HCT116 (cell line): ENCODE results near the gene TMIE. TPM values are rescaled to one million over a fixed set of nuclear protein-coding genes. Genes with fewer than 3 reads are reported as not detected.
"Not testable (repeated sequence)": the region's sequence is repeated elsewhere in the genome, so short reads cannot be mapped to it uniquely, and the experiment has no call there.

ENCODE experiments used
- ATAC-seq: fragments of 200-7000 bp; cut with Tn5 transposase; 2 replicates; pipeline ENCODE4 v1.9.1; 2020; ENCODE audit warnings: mild to moderate bottlenecking, moderate library complexity
- BruUV-seq: library from RNA; stranded (reverse); fragments of 400-500 nt; replicated peaks from 2 replicates; lab custom pipeline; 2021; lab: Mats Ljungman, UMichigan
- CTCF ChIA-PET: fragments of 300-600 bp; sonication (Branson Sonifier 250); formaldehyde crosslinking; loops from one replicate; lab custom pipeline; 2021; ENCODE audit warnings: antibody characterized with exemption; lab: Charles Lee
- POLR2A ChIA-PET: fragments of 300-600, 350-600 bp; sonication (Branson Sonifier 250); formaldehyde crosslinking; loops from one replicate; lab custom pipeline; 2021; ENCODE audit warnings: antibody characterized with exemption; lab: Charles Lee
- RAD21 ChIA-PET, 2 experiments: fragments of 300-600 bp; sonication (Branson Sonifier 250); formaldehyde crosslinking; loops; one replicate each; lab custom pipeline; 2023; ENCODE audit warnings: low total read pairs in 2 of 2; ENCODE audit not compliant: uncharacterized antibody in 2 of 2, unreplicated experiment in 2 of 2, low non-redundant PET in 1 of 2; lab: Charles Lee
- DNase-seq: peaks from one replicate; pipeline ENCODE4 v3.0.0-alpha.2; 2010; ENCODE audit warnings: low read depth, low spot score
- H2AFZ ChIP-seq: fragments of 200-600 bp; shearing (Covaris generic), sonication (generic); 2 replicates; pipeline ENCODE4 v1.6.1; 2017; ENCODE audit warnings: low read depth, mixed run types, mixed read lengths, antibody characterized with exemption, low read length; ENCODE audit not compliant: poor library complexity, severe bottlenecking
- H3K27ac ChIP-seq: 2 replicates; pipeline ENCODE4 v1.5.1; 2012; ENCODE audit warnings: low read depth, low read length
- H3K27me3 ChIP-seq: fragments of 200-600 bp; sonication (generic); 2 replicates; pipeline ENCODE4 v1.6.1; 2016; ENCODE audit warnings: mixed run types, low read length, mixed read lengths; ENCODE audit not compliant: insufficient read depth
- H3K36me3 ChIP-seq, 2 experiments: fragments of 200-500 bp in 1 of 2; fragments of 200-600 bp in 1 of 2; sonication (Bioruptor generic) in 1 of 2; sonication (generic) in 1 of 2; 2 replicates each; pipeline versions ENCODE4 v1.5.1 to v1.6.1; 2014 to 2016; ENCODE audit warnings: low read length in 2 of 2, inconsistent platforms in 1 of 2, mixed read lengths in 1 of 2, mixed run types in 1 of 2; ENCODE audit not compliant: insufficient read depth in 2 of 2, control insufficient read depth in 1 of 2
- H3K4me1 ChIP-seq, 2 experiments: fragments of 200-600 bp in 1 of 2; sonication (generic) in 1 of 2; 2 replicates each; pipeline versions ENCODE4 v1.5.1 to v1.6.1; 2012 to 2017; ENCODE audit warnings: low read length in 2 of 2, inconsistent platforms in 1 of 2, mild to moderate bottlenecking in 1 of 2, mixed read lengths in 1 of 2, mixed run types in 1 of 2, moderate library complexity in 1 of 2; ENCODE audit not compliant: insufficient read depth in 2 of 2, control insufficient read depth in 1 of 2
- H3K4me2 ChIP-seq: fragments of 200-600 bp; sonication (generic); 2 replicates; pipeline ENCODE4 v1.6.1; 2017; ENCODE audit warnings: mixed run types, low read length, mixed read lengths
- H3K4me3 ChIP-seq, 2 experiments: fragments of 200-600 bp in 1 of 2; sonication (generic) in 1 of 2; replicated peaks in 1 of 2; 2 replicates each; pipeline ENCODE4 v1.5.1; 2011 to 2016; ENCODE audit warnings: low read length in 2 of 2, control low read depth in 1 of 2, low read depth in 1 of 2, mild to moderate bottlenecking in 1 of 2, mixed read lengths in 1 of 2, mixed run types in 1 of 2
- H3K79me2 ChIP-seq: fragments of 200-600 bp; sonication (generic); 2 replicates; pipeline ENCODE4 v1.6.1; 2017; ENCODE audit warnings: mild to moderate bottlenecking, mixed run types, low read length, moderate library complexity, mixed read lengths; ENCODE audit not compliant: insufficient read depth
- H3K9ac ChIP-seq: fragments of 200-600 bp; sonication (generic); 2 replicates; pipeline ENCODE4 v1.6.1; 2016; ENCODE audit warnings: low read length, mixed read lengths
- H3K9me2 ChIP-seq: fragments of 200-600 bp; sonication (generic), shearing (Covaris generic); 2 replicates; pipeline ENCODE4 v1.6.1; 2017; ENCODE audit warnings: mixed run types, mild to moderate bottlenecking, moderate library complexity; ENCODE audit not compliant: insufficient read depth
- H3K9me3 ChIP-seq, 2 experiments: fragments of 200-500 bp in 1 of 2; fragments of 200-600 bp in 1 of 2; sonication (Bioruptor generic) in 1 of 2; sonication (generic) in 1 of 2; 2 replicates each; pipeline ENCODE4 v1.6.1; 2014 to 2017; ENCODE audit warnings: low read length in 2 of 2, mixed read lengths in 2 of 2, inconsistent platforms in 1 of 2, low read depth in 1 of 2, mild to moderate bottlenecking in 1 of 2, mixed run types in 1 of 2, moderate library complexity in 1 of 2; ENCODE audit not compliant: control insufficient read depth in 1 of 2, insufficient read depth in 1 of 2
- H4K20me1 ChIP-seq: fragments of 200-600 bp; sonication (generic), shearing (Covaris generic); 2 replicates; pipeline ENCODE4 v1.6.1; 2017; ENCODE audit warnings: mixed run types, mild to moderate bottlenecking, moderate library complexity; ENCODE audit not compliant: insufficient read depth
- CBX3 ChIP-seq: IDR thresholded peaks from 2 replicates; pipeline ENCODE4 v1.6.1; 2012; ENCODE audit warnings: low read depth
- CEBPB ChIP-seq: IDR thresholded peaks from 2 replicates; pipeline ENCODE4 v1.6.1; 2012; ENCODE audit warnings: low read depth
- EZH2 ChIP-seq: fragments of 200-600 bp; sonication (generic); IDR thresholded peaks from 2 replicates; pipeline ENCODE4 v1.6.1; 2017; ENCODE audit warnings: antibody characterized with exemption, mixed run types
- EZH2phosphoT487 ChIP-seq: fragments of 200-600 bp; IDR thresholded peaks from 2 replicates; pipeline ENCODE4 v1.6.1; 2018; ENCODE audit warnings: antibody characterized with exemption, borderline replicate concordance
- FOSL1 ChIP-seq: IDR thresholded peaks from 2 replicates; pipeline ENCODE4 v1.6.1; 2012; ENCODE audit warnings: low read depth
- JUND ChIP-seq: IDR thresholded peaks from 2 replicates; pipeline ENCODE4 v1.6.1; 2012
- POLR2A ChIP-seq: IDR thresholded peaks from 2 replicates; pipeline ENCODE4 v1.7.0; 2011; ENCODE audit warnings: borderline replicate concordance; ENCODE audit not compliant: insufficient read depth, insufficient read length; ENCODE audit errors: extremely low read depth
- POLR2AphosphoS5 ChIP-seq: IDR thresholded peaks from 2 replicates; pipeline ENCODE4 v1.6.1; 2011; ENCODE audit warnings: mild to moderate bottlenecking, low read depth, low read length, moderate library complexity
- RAD21 ChIP-seq: IDR thresholded peaks from 2 replicates; pipeline ENCODE4 v1.6.1; 2012; ENCODE audit warnings: low read depth, mild to moderate bottlenecking
- SIN3A ChIP-seq: IDR thresholded peaks from 2 replicates; pipeline ENCODE4 v1.6.1; 2012; ENCODE audit warnings: low read depth
- YY1 ChIP-seq: IDR thresholded peaks from 2 replicates; pipeline ENCODE4 v1.6.1; 2011; ENCODE audit warnings: low read length, low read depth, moderate library complexity, mild to moderate bottlenecking; ENCODE audit not compliant: insufficient replicate concordance; ENCODE audit errors: extremely low read depth
- ZFX ChIP-seq: fragments of 450-650 bp; IDR thresholded peaks from 2 replicates; pipeline ENCODE4 v1.6.1; 2017
- ZNF274 ChIP-seq: fragments of 200-500 bp; sonication (Bioruptor generic); IDR thresholded peaks from 2 replicates; pipeline ENCODE4 v1.6.1; 2014; ENCODE audit warnings: mild to moderate bottlenecking, low read depth, low read length, inconsistent platforms
- intact Hi-C: fragments of 100-400 bp; cut with micrococcal nuclease; formaldehyde crosslinking; loops from 2 replicates; pipeline ENCODE4 v1.10.0; 2022
- total RNA-seq: library from RNA; stranded (reverse); gene quantifications from one replicate; pipeline ENCODE4 v1.2.1, GENCODE V29; 2021; ENCODE audit not compliant: unreplicated experiment
- TF ChIP-seq, protein P1 (sequence below): IDR thresholded peaks from 2 replicates; pipeline ENCODE4 v1.6.1; 2011; ENCODE audit warnings: mild to moderate bottlenecking, low read length, moderate library complexity; ENCODE audit not compliant: insufficient replicate concordance; ENCODE audit errors: extremely low read depth
- TF ChIP-seq, protein P2 (sequence below): IDR thresholded peaks from 2 replicates; pipeline ENCODE4 v1.6.1; 2012

Gene TMIE
- total RNA-seq, 1 experiment from 2014 or later: 0.74 TPM

DNA sequence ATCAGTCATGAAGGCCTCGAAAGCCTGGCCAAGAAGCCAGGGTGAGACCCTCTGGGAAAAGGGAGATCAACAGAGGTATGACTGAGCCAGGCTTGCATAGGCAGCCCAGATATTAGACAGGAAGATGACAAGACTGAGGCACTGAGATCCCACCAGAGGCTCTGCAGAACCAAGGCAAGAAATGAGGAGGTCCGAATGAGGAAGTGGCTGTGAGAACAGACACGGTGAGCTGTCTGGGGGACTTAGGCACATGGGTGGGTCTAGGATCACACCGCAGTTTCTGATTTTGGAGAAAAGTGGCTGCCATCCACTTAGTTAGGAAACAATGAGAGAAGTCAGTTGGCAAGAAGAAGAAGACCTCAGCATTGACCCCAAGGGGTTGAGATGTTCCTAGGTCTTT lies 47.9 kb downstream of the TMIE start:
- Histone ChIP-seq H3K9me2 (no peaks in the 10 kb centered on the region), H3K9ac (no peak overlapping the region), H3K79me2 (no peaks in the 10 kb centered on the region), H3K27me3 (no peaks in the 10 kb centered on the region), H3K4me3 (no peak overlapping the region), H3K4me2 (no peak overlapping the region), H4K20me1 (no peaks in the 10 kb centered on the region), H2AFZ (no peak overlapping the region), H3K9me3 (no peaks in the 10 kb centered on the region), H3K27ac (no peak overlapping the region), H3K4me1 (no peaks in the 10 kb centered on the region), H3K36me3 (no peaks in the 10 kb centered on the region)
- ATAC-seq (no peak), DNase-seq (no peak)
- ChIA-PET POLR2A (no interaction called here), CTCF (no interaction called here), RAD21 (no interaction called here)
- no TSS peak for BruUV-seq
- TF ChIP-seq ZFX (no peak), POLR2A (no peak), ZNF274 (no peak), FOSL1 (no peak), SIN3A (no peak), RAD21 (no peak)
- TF ChIP-seq, protein P1, sequence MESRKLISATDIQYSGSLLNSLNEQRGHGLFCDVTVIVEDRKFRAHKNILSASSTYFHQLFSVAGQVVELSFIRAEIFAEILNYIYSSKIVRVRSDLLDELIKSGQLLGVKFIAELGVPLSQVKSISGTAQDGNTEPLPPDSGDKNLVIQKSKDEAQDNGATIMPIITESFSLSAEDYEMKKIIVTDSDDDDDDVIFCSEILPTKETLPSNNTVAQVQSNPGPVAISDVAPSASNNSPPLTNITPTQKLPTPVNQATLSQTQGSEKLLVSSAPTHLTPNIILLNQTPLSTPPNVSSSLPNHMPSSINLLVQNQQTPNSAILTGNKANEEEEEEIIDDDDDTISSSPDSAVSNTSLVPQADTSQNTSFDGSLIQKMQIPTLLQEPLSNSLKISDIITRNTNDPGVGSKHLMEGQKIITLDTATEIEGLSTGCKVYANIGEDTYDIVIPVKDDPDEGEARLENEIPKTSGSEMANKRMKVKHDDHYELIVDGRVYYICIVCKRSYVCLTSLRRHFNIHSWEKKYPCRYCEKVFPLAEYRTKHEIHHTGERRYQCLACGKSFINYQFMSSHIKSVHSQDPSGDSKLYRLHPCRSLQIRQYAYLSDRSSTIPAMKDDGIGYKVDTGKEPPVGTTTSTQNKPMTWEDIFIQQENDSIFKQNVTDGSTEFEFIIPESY: no peak
- intact Hi-C loops: no loop called here

DNA sequence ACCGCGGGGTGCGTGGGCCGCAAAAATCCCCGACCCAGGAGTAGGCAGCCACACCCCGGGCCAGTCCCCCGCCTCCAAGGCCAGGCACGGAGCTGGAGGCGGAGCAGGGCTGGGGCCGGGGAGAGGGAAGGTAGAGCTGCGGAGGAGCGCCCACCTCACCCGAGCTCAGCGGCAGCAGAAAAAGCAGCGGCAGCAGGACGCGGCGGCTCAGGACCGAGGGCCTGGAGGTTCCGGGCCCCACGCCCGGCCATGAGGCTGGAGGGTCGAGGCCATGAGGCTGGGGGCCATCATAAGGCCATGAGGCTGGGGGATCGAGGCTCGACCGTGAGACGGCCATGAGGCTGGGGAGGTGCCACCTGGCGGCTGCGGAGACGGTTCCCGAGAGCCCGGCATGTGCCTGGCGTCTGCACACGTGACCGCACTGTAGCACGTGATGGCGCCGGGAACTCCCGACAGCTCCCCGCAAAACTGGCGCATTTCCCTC lies 49.4 kb downstream of the TMIE start:
- H3K4me2 ChIP-seq: no peak overlapping the region
- H3K9me3 ChIP-seq: no peaks in the 10 kb centered on the region
- H4K20me1 ChIP-seq: no peaks in the 10 kb centered on the region
- no peak overlapping the region for H3K9ac ChIP-seq
- H3K79me2 ChIP-seq: no peaks in the 10 kb centered on the region
- no peak for TF ChIP-seq POLR2AphosphoS5
- TF ChIP-seq POLR2A: no peak
- no peak for TF ChIP-seq CEBPB
- no peak for TF ChIP-seq YY1
- TF ChIP-seq EZH2phosphoT487: no peak
- TF ChIP-seq FOSL1: no peak
- no peak for TF ChIP-seq EZH2
- TF ChIP-seq, protein P2, sequence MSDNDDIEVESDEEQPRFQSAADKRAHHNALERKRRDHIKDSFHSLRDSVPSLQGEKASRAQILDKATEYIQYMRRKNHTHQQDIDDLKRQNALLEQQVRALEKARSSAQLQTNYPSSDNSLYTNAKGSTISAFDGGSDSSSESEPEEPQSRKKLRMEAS: no peak
- TF ChIP-seq JUND: no peak
- TF ChIP-seq CBX3: no peak
- no peaks in the 10 kb centered on the region for H3K4me1 ChIP-seq
- intact Hi-C loops: no loop called here
- H3K4me3 ChIP-seq: no peak overlapping the region
- no peaks in the 10 kb centered on the region for H3K9me2 ChIP-seq
- no peak overlapping the region for H3K27ac ChIP-seq
- ChIA-PET POLR2A (no interaction called here), CTCF (no interaction called here), RAD21 (no interaction called here)
- no TSS peak for BruUV-seq
- DNase-seq: no peak
- H3K27me3 ChIP-seq: no peaks in the 10 kb centered on the region
- H3K36me3 ChIP-seq: no peaks in the 10 kb centered on the region
- no peak overlapping the region for H2AFZ ChIP-seq
- no peak for ATAC-seq

DNA sequence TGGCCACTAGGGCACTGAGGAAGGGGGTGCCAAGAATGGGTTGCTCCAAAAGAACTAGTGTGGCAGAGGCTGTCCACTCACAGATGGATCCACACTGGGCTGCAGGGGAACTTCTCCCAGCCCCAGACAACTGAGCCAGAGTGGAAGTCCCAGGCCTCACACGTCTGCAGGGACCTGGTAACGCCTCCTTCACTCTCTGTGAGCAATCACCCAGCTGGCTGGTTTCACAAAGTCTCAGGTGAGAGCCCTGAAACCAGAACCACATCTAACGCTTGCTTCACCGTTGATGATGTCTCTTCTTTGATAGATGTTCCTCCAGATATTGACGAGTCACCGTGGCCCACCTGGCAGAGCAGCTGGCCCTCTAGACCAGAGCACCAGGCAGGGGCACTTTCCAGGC lies 51.9 kb downstream of the TMIE start:
- H3K4me3 ChIP-seq, H3K27ac ChIP-seq, H3K9me2 ChIP-seq, DNase-seq, H4K20me1 ChIP-seq, H3K9ac ChIP-seq, ATAC-seq, H2AFZ ChIP-seq, H3K27me3 ChIP-seq, H3K36me3 ChIP-seq, H3K4me2 ChIP-seq, BruUV-seq, H3K9me3 ChIP-seq, CTCF ChIA-PET, RAD21 ChIA-PET, POLR2A ChIA-PET, intact Hi-C loops, H3K79me2 ChIP-seq, H3K4me1 ChIP-seq: not testable (repeated sequence)
